SH-SY5Y (cell line): ENCODE results near the gene FXYD3.

Experiments used
- GATA2 ChIP-seq: IDR thresholded peaks from 2 replicates; pipeline ENCODE4 v1.6.1; 2011; ENCODE audit warnings: mild to moderate bottlenecking, low read depth, low read length
- GATA3 ChIP-seq: IDR thresholded peaks from 2 replicates; pipeline ENCODE4 v1.6.1; 2011; ENCODE audit warnings: low read depth, mild to moderate bottlenecking, low read length, moderate library complexity

- TF ChIP-seq GATA3 (no peak), GATA2 (no peak)
Observed at GRCh38 chr19:35124098-35125060, 8.8 kb downstream of the FXYD3 start.
